HG03196 (cell line): ENCODE measurements around the gene MPND.

Experiments
- ATAC-seq: cut with Tn5 transposase; IDR thresholded peaks from one replicate; pipeline ENCODE4 v1.9.1; 2021; ENCODE audit not compliant: unreplicated experiment

The MPND gene

GRCh38 chr19:4365341-4365740, 22.0 kb downstream of the MPND start:
- ATAC-seq = no peak

- ATAC-seq = no peak
Measured at GRCh38 chr19:4365791-4366665, 22.7 kb downstream of the MPND start.

GRCh38 chr19:4366666-4367335, 23.4 kb downstream of the MPND start:
- ATAC-seq = no peak

GRCh38 chr19:4367336-4367723, 24.0 kb downstream of the MPND start:
- ATAC-seq = no peak

- ATAC-seq = no peak
Measured at GRCh38 chr19:4367781-4368127, 24.4 kb downstream of the MPND start.

- no peak for ATAC-seq
Measured at GRCh38 chr19:4368128-4368820, 24.9 kb downstream of the MPND start.

GRCh38 chr19:4369109-4369887, 25.9 kb downstream of the MPND start:
- ATAC-seq = peak; percentile 51

- ATAC-seq = peak; percentile 35
Measured at GRCh38 chr19:4369888-4370260, 26.5 kb downstream of the MPND start.

- no peak for ATAC-seq
Measured at GRCh38 chr19:4370418-4371041, 27.2 kb downstream of the MPND start.

GRCh38 chr19:4371247-4372164, 28.1 kb downstream of the MPND start:
- no peak for ATAC-seq

GRCh38 chr19:4372165-4373012, 29.0 kb downstream of the MPND start:
- no peak for ATAC-seq

- ATAC-seq = no peak
Measured at GRCh38 chr19:4373013-4373367, 29.6 kb downstream of the MPND start.

- no peak for ATAC-seq
Measured at GRCh38 chr19:4373601-4374497, 30.5 kb downstream of the MPND start.

GRCh38 chr19:4374498-4375163, 31.3 kb downstream of the MPND start:
- ATAC-seq = no peak

- peak; percentile 39 for ATAC-seq
Measured at GRCh38 chr19:4375164-4376027, 32.0 kb downstream of the MPND start.

GRCh38 chr19:4376028-4376670, 32.8 kb downstream of the MPND start:
- no peak for ATAC-seq
